Natural killer cell (primary cell): Measurements from ENCODE around the gene ZDHHC9. TPM values are rescaled to one million over a fixed set of nuclear protein-coding genes. Genes with fewer than 3 reads are reported as not detected.

Source experiments
- ATAC-seq, 3 donors: fragments of 150-1000 bp in 2 of 3; fragments of 200-7000 bp in 1 of 3; cut with Tn5 transposase; 1 replicate in 1 of 3; 2 replicates in 2 of 3; pipeline ENCODE4 v1.10.0; 2021; ENCODE audit warnings: mild to moderate bottlenecking in 2 of 3, moderate library complexity in 2 of 3
- DNase-seq, 2 donors: peaks; one replicate each; pipeline versions ENCODE4 v3.0.0 to v3.0.0-alpha.2; 2013 to 2021; ENCODE audit warnings: mixed read lengths in 1 of 2
- H3K27ac ChIP-seq: one replicate; pipeline ENCODE4 v1.5.1; 2013; ENCODE audit warnings: mild to moderate bottlenecking, low read length
- H3K27me3 ChIP-seq: one replicate; pipeline ENCODE4 v1.6.1; 2013; ENCODE audit warnings: low read length; ENCODE audit not compliant: control insufficient read depth, insufficient read depth
- H3K36me3 ChIP-seq: one replicate; pipeline ENCODE4 v1.6.1; 2013; ENCODE audit warnings: low read length; ENCODE audit not compliant: control insufficient read depth, insufficient read depth
- H3K4me1 ChIP-seq: one replicate; pipeline ENCODE4 v1.6.1; 2013; ENCODE audit warnings: low read length; ENCODE audit not compliant: control insufficient read depth, insufficient read depth
- H3K4me3 ChIP-seq: one replicate; pipeline ENCODE4 v1.5.1; 2013; ENCODE audit warnings: low read length
- H3K9me3 ChIP-seq: one replicate; pipeline ENCODE4 v1.6.1; 2013; ENCODE audit warnings: low read length; ENCODE audit not compliant: control insufficient read depth, insufficient read depth
- H3K27ac Mint-ChIP-seq, 2 donors: one replicate each; pipeline ENCODE4 v1.8.0; 2022; ENCODE audit warnings: mild to moderate bottlenecking in 2 of 2, mixed read lengths in 2 of 2, moderate library complexity in 1 of 2
- H3K27me3 Mint-ChIP-seq, 2 donors: one replicate each; pipeline ENCODE4 v1.8.0; 2022; ENCODE audit warnings: low read depth in 2 of 2, mixed read lengths in 2 of 2
- H3K36me3 Mint-ChIP-seq: one replicate; pipeline ENCODE4 v1.8.0; 2022; ENCODE audit warnings: mixed read lengths
- H3K4me1 Mint-ChIP-seq, 2 donors: one replicate each; pipeline ENCODE4 v1.8.0; 2022; ENCODE audit warnings: mixed read lengths in 2 of 2
- H3K4me3 Mint-ChIP-seq: one replicate; pipeline ENCODE4 v1.8.0; 2022; ENCODE audit warnings: mild to moderate bottlenecking, moderate library complexity, mixed read lengths
- H3K9me3 Mint-ChIP-seq, 2 donors: one replicate each; pipeline ENCODE4 v1.8.0; 2022; ENCODE audit warnings: mixed read lengths in 2 of 2
- WGBS: methylation state at CpG from one replicate; pipeline ENCODE4 v1.1.7; 2013; ENCODE audit warnings: missing lambda C conversion rate; ENCODE audit not compliant: insufficient coverage; 5-methylcytosine and 5-hydroxymethylcytosine counted together
- intact Hi-C: fragments of 100-400 bp; cut with micrococcal nuclease; formaldehyde crosslinking; loops from one replicate; pipeline ENCODE4 v1.14.2; 2022
- total RNA-seq, 4 donors: library from RNA; stranded (reverse); fragments of 120-200 nt in 1 of 4; gene quantifications; one replicate each; pipeline versions ENCODE4 v1.2.3 to v1.2.4, GENCODE V29; 2013 to 2022
- TF ChIP-seq, protein P1 (sequence below): fragments of 200-600 bp; IDR thresholded peaks from one replicate; pipeline ENCODE4 v1.8.0; 2022; ENCODE audit warnings: antibody characterized with exemption

Gene ZDHHC9
- total RNA-seq, 3 donors from 2014 or later (not counting 1 experiment from before 2014, with no cell fraction given) = 1.0 to 3.0 (median 2.1) TPM

GRCh38 chrX:129787336-129788055, 56.2 kb downstream of the ZDHHC9 start:
- H3K27ac ChIP-seq = peak overlapping the region; percentile 75
- DNase-seq = no peak
- TF ChIP-seq, protein P1, sequence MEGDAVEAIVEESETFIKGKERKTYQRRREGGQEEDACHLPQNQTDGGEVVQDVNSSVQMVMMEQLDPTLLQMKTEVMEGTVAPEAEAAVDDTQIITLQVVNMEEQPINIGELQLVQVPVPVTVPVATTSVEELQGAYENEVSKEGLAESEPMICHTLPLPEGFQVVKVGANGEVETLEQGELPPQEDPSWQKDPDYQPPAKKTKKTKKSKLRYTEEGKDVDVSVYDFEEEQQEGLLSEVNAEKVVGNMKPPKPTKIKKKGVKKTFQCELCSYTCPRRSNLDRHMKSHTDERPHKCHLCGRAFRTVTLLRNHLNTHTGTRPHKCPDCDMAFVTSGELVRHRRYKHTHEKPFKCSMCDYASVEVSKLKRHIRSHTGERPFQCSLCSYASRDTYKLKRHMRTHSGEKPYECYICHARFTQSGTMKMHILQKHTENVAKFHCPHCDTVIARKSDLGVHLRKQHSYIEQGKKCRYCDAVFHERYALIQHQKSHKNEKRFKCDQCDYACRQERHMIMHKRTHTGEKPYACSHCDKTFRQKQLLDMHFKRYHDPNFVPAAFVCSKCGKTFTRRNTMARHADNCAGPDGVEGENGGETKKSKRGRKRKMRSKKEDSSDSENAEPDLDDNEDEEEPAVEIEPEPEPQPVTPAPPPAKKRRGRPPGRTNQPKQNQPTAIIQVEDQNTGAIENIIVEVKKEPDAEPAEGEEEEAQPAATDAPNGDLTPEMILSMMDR = no peak
- H3K36me3 ChIP-seq = peaks cover 78% of the 10 kb centered on the region
- no peaks in the 10 kb centered on the region for H3K9me3 Mint-ChIP-seq
- H3K27ac Mint-ChIP-seq = peak overlapping the region; percentile 93 to 98
- intact Hi-C loops = no loop called here
- ATAC-seq = peak; percentile 22 to 42 (median 40)
- WGBS = 16% methylated on average over 5 of the region's 11 CpGs
- no peaks in the 10 kb centered on the region for H3K27me3 ChIP-seq
- H3K4me3 Mint-ChIP-seq = peak overlapping the region; percentile 84
- H3K27me3 Mint-ChIP-seq = no peaks in the 10 kb centered on the region
- no peak overlapping the region for H3K4me3 ChIP-seq
- H3K4me1 Mint-ChIP-seq = peaks cover 50 to 61% of the 10 kb centered on the region in 2 donors
- H3K9me3 ChIP-seq = no peaks in the 10 kb centered on the region
- peaks cover 86% of the 10 kb centered on the region for H3K4me1 ChIP-seq
- H3K36me3 Mint-ChIP-seq = peaks cover 9% of the 10 kb centered on the region

GRCh38 chrX:129786210-129786651, 57.5 kb downstream of the ZDHHC9 start:
- Mint-ChIP-seq H3K9me3 (no peaks in the 10 kb centered on the region), H3K27ac (peak overlapping the region; percentile 93 to 98), H3K4me1 (peaks cover 50 to 64% of the 10 kb centered on the region in 2 donors), H3K36me3 (peaks cover 9% of the 10 kb centered on the region), H3K27me3 (no peaks in the 10 kb centered on the region), H3K4me3 (peak overlapping the region; percentile 86)
- Histone ChIP-seq H3K4me3 (no peak overlapping the region), H3K27me3 (no peaks in the 10 kb centered on the region), H3K36me3 (peaks cover 76% of the 10 kb centered on the region), H3K9me3 (no peaks in the 10 kb centered on the region), H3K4me1 (peaks cover 90% of the 10 kb centered on the region), H3K27ac (peak overlapping the region; percentile 62)
- TF ChIP-seq, protein P1 = no peak
- ATAC-seq (peak in 1 of 3 donors; percentile 62), DNase-seq (no peak)
- intact Hi-C loops = no loop called here
- WGBS = 0% methylated on average over 2 of the region's 3 CpGs

DNA sequence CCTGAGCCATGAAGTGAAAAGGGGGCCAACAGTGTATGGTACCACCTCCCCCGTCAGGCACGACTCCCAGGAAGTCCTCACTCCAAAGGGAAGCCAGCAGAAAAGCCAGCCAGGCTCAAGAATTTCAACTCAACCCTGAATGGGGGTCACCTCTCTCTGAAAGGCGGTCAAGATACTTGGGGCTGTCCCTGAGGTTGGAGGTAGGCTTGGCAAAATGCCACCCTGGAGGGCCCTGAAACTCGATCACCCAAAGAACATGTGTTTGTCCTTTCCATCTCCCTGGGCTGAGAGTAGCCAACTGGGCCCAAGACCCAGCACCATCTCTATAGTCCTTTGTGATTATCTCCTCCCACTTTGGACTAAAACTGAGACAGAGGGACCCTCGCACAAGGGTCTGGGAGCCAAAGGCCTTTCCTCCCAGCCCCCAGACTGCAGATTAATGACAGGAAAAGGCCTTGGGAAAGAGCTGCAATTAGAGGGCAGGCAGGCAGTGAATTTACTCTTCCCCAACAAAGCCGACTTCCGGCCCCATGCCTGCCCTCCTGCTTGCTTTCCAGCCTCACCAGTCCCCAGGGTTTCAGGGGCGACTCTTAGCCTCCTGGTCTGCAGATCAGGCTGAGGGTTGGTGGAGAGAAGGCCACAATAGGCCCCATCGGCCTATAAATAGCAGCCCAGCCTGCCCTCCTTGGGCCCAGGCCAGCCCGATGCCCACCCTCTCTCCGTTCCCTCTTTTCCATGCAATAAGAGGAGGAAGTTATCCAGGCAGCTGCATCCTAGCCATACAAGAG, 58.3 kb downstream of the ZDHHC9 start:
- H3K9me3 Mint-ChIP-seq = no peaks in the 10 kb centered on the region
- no peak for ATAC-seq
- H3K4me3 Mint-ChIP-seq = peak overlapping the region; percentile 86
- H3K27me3 Mint-ChIP-seq = no peaks in the 10 kb centered on the region
- DNase-seq = no peak
- H3K4me1 Mint-ChIP-seq = peaks cover 58 to 64% of the 10 kb centered on the region in 2 donors
- H3K27ac Mint-ChIP-seq = peak overlapping the region; percentile 93 to 98
- intact Hi-C loops = no loop called here
- Histone ChIP-seq H3K36me3 (peaks cover 68% of the 10 kb centered on the region), H3K4me1 (peaks cover 81% of the 10 kb centered on the region), H3K4me3 (peak overlapping the region; percentile 23), H3K27me3 (no peaks in the 10 kb centered on the region), H3K9me3 (no peaks in the 10 kb centered on the region), H3K27ac (peak overlapping the region; percentile 62)
- 7% methylated on average over 3 of the region's 11 CpGs for WGBS
- TF ChIP-seq, protein P1 = no peak
- peaks cover 9% of the 10 kb centered on the region for H3K36me3 Mint-ChIP-seq
